ENCODE results near the gene U2AF2.

Gene U2AF2

DNA sequence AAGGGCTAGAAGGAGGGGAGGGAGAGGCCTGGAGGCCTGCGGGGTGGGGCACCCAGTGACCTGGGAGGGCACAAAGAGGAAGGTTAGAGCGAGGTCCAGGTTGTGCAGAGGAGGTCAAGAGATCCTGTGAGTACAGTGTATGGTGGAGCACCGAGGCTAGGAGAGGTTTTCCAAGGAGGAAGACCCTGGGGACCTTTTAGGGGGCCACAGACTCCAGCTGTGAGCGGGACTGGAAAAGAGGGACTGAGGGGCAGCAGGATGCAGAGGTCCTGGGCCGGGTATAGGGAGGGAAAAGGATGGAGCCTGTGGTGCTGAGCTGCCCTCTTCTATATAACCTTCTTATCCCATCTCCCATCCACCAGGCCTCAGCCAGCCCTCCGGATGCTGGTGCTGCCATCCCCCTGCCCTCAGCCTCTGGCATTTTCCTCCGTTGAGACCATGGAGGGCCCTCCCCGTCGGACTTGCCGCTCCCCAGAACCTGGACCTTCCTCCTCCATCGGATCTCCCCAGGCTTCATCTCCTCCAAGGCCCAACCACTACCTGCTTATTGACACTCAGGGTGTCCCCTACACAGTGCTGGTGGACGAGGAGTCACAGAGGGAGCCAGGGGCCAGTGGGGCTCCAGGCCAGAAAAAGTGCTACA lies 10.5 kb upstream of the U2AF2 start:
- no peak for DNase-seq

DNA sequence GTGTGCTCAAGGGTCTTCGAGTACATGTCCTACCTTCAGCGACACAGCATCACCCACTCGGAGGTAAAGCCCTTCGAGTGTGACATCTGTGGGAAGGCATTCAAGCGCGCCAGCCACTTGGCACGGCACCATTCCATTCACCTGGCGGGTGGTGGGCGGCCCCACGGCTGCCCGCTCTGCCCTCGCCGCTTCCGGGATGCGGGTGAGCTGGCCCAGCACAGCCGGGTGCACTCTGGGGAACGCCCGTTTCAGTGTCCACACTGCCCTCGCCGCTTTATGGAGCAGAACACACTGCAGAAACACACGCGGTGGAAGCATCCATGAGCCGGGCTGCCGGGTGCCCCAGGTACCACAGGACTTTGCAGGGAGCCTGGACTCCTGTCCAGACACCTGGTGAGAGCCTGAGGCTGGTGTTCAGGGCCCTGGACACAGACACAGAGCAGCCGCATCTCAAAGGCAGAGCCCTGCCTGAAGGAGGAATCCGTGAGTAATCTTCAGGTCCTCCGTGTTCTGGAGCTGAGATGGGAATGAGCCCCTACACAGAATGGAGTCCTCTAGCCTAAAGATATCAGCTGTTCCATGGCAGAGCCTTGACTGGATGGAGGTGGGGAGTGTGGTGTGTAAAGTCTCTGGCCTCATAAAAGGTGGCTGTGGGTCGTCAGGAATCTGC lies 9.9 kb upstream of the U2AF2 start:
- no peak for DNase-seq

DNA sequence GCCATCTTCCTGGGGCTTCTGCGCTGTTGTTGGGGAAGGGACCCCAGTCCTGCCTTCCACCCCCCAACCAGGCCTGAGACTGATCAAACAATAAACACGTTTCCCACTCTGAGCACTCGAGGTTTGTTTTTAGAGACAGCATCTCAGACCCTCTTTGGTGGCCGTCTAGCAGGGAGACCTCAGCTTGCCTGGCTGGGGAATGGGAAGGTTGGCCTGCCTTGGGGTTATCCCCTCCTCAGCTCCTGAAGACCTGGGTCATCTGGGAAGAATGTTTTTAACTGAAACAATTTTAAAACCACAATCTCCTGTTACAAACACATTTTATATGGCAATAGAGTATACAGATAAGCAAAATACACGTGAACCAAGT lies 9.3 kb upstream of the U2AF2 start:
- no peak for DNase-seq

DNA sequence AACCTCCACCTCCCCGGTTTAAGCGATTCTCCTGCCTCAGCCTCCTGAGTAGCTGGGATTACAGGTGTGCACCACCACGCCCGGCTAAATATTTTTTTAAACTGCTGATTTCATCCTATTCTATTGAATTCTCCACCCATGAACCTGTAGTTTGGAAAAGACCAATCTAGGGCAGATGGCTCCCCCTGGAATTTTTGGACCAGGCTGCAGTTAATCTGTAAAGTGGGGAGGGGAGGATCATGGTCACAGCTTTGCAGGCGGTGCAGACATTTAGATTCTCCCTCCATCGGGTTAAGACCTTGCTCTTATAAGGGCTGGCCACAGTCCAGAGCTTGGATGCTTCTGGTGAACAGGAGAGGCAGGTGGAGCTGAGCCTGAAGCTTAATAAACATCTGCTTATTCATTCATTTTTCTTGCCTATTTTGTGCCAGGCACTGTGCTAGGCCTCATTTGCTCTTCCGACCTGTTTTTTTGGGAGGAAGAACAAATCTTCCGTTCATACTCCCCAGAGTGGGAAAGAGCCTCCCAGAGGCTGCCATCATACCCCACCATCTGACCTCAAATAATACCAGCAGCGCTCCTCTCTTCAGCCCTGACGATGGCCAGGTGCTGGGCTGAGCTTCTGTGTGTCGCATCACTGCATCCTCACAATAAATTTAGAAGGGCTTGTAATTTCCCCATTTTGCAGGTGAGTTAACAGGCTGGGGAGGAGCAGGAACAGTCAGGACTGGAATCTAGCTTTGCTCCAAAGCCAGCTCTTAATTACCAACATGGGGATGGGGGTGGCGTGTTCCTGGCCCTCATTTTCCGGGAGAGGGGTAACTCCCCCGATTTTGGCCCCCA lies 7.7 kb upstream of the U2AF2 start:
- no peak for DNase-seq

DNA sequence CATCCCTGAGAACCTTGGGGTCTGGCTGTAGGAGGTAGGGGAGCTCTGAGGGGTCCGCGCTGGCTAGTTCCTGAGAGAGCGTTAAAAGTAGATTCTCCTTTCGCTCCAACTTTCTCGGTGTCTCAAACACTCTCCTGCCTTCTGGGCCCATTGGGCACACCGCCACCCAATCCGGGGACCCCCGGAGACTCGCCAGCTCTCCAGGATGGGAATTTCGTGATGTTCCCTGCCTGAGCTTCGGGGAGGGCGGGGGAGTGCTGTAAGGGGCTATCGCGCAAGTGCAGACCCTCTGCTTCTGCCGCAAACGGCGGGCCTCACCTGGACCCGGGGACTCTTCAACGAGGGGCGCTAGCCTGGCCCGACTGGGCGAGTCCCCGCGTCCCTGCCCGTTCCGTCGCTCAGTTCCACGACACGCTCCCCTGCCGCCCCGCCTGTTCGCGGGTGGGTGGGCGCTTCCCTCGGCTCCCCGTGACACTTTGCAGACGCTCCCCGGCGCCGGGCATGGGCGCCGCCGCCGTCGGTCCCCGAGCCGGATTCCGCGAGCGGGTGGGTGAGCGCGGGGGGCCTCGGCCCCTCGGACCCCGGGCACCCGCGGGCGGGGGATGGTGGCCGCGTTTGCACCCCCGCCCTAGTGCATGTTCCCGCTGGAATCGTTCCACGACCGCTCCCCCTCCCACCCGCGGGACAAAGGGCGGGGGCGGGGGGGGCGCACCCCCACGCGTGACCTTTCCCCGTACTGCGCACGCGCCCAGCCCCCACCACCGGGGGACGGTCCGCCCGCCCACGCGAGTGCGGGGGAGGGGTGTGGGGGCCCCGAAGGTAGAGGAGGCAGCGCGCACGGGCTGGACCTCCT lies 6.9 kb upstream of the U2AF2 start, which contains the start of gene CCDC106:
Gene CCDC106 (plus strand): TSS at position 481 of the 853 bp plus-strand sequence. CDS start 835 bp downstream, outside the sequence.
- peak; percentile 41 to 48 for DNase-seq

DNA sequence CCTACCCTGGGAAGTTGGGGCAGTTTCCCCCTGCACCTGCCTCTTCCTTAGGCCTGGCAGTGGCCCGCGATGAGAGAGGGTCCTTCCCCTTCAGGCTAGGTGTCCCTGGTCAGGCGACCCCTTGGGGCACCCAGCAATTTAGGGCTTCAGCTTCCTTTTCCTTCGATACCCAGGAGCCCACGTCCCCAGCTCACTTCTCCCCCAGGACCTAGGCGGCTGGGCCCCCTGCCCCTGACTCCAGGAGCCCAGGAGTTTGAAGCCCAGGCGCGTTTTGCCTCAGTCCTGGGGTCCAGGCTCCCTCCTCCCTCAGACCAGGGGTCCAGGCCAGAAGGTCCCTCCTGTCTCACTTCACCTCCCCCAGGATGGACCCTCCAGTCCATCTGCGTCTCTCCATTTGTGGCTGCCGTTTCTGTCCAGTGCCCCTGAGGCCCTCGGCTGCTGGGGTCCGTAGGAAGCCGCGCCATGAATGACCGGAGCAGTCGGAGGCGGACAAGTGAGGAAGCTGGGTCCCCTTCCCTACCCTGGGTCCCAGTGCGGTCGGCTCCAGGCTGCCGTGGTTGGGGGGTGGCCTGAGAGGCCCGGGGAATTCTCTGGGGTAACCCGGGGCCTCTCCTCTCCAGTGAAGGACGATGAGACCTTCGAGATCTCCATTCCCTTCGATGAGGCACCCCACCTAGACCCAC lies 6.1 kb upstream of the U2AF2 start:
- DNase-seq = no peak

DNA sequence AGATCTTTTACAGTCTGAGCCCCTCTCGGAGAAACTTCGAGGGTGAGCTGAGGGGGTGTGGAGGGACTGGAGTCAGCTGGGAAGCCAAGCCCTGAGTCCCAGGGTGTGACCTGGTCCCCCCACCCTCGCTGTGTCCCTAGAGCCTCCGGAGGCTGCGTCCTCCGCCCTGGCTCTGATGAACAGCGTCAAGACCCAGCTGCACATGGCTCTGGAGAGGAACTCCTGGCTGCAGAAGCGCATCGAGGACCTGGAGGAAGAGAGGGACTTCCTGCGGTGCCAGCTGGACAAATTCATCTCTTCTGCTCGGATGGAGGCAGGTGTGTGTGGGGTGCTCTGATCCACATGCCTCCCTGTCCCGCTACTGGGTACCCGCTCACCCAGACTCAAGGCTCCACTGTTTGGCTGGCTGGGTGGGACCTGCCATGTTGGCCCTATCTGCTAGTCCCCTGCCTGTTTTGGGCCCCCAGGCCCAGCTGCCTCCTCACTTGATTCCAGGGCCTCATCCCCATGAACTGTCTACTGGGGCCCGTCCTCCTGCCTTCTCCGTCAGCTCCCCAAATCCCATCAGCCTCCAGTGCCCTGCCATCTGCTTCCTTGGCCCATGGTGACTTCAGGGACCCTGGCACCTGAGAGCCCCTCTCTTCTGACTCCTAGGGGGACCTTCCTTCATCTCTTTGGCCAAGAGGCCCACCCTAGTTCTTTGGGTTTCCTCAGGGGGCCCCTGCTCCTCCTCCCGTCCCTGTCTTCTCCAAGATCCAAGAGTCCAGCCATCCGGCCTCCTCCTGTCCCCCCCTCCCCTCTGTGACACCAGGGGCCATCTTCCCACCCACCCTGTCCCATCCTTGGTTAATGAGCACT lies 5.3 kb upstream of the U2AF2 start:
- no peak for DNase-seq

DNA sequence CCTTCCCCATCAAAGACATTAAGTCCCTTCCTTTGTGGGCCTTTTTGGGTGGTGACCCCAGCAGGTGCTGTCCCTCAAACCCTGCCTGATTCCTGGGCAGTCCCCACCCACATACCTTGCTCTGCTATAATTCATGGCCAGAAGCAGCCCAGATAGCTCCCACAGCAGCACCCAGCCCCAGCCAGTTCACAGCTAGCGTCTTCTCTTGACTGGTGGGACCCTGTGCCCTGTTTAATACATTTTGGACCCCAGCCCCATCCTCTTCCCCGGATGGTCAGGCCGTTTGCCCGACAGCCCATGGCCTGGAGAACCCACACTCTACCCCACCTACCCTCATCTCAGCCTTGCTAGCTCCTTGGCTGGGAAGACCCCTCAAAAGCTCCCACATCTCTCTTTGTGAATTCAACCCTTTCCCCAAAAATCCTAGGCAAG lies 4.7 kb upstream of the U2AF2 start:
- no peak for DNase-seq

DNA sequence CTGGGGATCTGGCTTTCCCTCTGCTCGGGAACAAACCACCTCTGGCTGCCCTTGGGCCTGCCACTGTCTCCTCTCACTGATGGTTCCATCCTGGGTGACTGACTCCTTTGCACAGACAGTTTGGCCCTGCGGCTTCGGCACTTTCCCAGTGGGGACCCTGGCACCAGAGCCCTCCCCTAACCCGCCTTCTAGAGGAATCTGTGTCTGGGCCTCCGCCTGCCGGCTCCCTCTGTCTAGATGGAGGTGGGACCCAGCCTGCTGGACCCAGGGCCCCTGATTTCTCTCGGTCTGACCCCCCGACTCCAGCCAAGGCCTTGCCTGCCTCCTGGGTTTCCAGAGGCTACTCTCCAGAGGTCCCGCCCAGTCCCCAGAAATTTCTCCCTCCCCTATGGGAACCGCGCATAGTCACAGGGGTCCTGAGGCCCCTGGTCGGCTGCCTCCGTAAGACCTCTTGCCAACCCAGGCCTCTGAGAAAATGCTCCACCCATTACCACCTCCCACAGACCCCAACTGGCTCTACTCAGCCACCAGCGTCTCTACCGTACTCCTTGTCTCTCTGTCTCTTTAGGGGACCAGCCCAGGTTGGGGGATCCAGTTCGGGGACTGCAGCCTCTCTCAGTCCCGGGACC lies 4.1 kb upstream of the U2AF2 start:
- no peak for DNase-seq

DNA sequence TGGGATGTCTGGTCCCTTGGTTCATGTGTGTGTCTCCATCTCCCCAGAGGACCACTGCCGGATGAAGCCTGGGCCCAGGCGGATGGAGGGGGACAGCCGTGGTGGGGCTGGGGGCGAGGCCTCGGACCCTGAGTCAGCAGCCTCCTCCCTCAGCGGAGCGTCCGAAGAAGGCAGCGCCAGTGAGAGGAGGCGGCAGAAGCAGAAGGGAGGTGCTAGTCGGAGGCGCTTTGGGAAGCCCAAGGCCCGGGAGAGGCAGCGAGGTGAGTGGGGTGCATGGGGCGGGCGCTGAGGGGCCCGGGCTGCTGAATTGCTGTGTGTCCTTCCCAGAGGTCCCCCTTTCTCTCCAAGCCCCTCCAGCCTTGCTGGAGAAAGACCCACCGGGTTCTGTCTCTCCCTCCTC lies 3.6 kb upstream of the U2AF2 start:
- DNase-seq = no peak

DNA sequence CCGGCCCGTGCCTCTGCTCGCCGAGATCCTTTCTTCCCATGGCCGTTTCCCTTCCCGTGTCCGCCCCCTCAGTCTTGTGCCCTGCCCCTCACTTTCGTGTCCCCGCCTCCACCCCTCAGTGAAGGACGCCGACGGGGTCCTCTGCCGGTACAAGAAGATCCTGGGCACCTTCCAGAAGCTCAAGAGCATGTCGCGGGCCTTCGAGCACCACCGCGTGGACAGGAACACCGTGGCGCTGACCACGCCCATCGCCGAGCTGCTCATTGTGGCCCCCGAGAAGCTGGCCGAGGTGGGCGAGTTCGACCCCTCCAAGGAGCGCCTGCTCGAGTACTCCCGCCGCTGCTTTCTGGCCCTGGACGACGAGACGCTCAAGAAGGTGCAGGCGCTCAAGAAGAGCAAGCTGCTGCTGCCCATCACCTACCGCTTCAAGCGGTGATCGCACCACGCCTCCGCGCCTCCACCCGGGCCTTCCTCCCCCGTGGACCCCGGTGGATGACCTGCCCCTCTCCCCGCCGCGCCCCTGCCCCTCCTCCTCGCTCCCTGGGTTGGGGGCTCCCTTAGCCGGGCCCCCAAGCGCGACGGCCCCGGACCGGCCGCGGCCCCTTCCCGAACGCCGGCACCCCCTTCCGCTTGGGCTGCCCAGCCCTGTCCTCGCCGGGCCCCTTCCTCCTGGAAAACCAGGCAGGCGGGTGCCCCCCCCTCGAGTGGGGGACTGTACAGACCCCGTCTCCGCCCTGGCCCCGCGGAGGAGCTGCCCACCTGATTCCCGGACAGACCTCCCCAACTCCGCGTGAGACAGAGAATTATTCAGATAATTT lies 2.3 kb upstream of the U2AF2 start:
- DNase-seq = no peak

DNA sequence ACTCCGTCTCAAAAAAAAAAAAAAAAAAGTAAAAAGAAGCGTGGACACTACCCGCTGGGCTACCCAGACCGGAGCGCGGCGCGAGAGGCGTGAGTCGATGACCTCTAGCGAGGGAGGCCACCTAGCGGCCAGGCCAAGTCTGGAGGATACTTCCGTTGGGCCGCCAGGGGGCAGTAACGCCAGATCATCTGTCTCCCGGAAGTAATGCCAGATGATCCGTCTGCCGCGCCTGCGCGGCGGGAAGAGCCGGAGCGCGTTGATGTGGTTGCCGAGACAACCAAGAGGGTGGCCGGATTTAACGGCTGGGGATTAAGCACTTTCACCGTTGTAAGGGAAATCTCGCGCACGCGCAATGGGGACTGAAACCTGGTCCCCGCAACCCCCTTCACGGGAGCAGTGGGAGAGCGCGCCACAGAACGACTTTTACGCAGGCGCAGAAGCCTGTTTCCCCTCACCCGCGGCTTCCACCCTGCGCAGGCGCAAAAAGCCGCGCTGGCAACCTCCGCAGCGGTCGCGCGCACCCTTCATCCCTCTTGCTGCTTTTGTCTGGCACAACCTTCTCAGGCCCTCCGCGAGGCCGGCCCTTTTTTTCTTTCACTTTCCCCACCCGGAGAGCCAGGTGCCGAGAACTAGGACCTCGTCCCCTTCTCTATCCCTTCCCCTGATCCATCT lies 1.0 kb upstream of the U2AF2 start:
- peak; percentile 99 for DNase-seq

DNA sequence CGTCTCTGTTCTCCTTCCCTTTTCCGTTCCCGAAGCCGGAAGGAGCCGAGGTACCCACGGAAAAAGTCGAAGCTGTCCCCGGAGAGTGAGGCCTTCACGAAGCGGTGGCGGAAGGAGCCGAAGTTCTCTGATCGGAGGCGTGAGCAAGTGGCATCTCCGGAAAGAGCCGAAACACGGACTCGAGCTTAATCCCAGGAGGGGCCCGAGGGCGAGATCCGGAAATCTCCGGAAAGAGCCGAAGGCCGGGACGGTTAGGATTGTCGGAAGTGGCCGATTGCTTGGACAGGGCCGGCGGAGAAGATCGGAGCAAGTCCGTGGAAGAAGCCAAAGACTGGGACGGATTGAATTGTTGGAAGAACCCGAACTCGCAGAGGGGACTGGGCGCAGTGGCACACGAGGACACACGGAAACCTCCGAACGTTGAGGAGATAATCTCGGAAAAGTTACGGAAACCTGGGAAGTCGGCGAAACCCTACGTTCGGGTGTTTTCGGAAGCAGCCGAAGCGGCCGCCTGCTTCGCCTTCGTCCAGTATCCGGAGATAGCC lies 440 bp upstream of the U2AF2 start:
- DNase-seq = peak; percentile 99 to 100

DNA sequence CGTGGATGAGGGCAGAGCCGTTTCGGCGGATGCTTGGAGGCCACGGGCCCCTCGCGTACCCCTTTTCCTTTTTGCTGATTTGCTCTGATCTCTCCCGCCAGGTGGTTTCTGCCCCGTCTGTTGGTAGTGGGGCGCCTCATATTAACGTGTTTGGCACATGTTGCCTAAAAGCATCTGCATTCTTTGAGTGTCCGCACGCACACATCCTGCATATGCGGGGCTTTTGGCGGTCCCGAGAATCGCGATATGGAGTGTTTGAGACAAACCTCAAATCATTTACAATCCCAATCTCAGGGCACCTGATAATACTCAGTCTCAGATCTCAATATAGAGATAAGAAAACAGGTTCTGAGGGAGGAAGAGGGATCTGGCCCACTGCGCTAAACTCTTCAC lies 809 bp downstream of the U2AF2 start:
- DNase-seq = no peak

DNA sequence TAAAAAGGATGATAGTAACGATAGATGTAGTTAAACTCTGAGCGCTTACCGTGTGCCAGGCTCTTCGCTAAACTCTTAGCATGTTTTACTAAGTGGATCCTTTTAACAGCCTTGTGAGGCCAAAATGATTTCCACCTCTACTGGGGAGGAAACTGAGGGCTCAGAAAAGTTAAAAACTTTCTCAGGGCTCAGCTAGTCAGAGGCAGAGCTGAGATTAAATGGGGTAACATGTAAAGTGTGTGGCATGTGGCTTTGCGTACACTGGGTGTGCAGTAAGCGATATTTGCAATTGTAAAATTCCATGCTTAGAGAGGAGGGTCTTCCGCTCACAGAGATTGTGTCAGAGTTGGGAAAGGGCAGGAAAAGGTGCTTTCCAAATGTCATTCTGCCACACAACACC lies 1.7 kb downstream of the U2AF2 start:
- DNase-seq = no peak

DNA sequence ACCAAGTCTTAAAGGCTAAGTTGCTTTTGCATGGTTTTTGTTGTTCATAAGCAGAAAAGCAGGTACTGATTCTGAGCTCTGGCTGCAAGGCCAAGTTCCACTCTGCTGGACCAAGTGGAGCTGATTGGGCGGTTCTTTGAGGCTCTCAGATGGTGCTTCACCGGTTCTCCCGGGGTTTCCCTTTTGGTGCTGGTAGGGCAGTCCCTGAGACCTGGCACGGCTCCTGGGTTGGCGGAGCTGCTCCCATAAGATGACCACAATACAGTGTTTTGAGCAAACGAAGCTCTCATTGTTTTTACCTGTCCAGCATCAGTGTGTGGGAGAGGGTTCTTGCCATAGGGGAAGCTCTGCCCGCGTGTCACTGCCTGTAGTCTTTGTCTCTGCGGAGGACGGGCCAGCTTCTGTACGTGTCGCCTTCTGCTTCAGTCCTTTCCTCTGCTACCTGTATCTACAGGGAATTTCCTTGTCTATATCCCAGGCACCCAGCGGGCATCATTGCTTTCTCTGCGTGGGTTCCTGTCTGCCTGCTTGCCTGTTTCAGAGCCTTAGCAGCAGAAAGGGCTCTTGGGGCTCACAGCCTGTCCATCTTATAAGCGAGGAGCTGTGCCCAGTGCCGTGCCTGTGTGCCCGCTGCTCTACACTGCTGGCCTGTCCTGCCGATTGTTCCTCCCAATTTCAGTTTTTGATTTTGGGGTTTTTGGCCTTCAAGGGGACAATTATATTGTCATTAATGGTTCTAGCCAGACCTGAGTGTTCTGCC lies 2.3 kb downstream of the U2AF2 start:
- DNase-seq = no peak

DNA sequence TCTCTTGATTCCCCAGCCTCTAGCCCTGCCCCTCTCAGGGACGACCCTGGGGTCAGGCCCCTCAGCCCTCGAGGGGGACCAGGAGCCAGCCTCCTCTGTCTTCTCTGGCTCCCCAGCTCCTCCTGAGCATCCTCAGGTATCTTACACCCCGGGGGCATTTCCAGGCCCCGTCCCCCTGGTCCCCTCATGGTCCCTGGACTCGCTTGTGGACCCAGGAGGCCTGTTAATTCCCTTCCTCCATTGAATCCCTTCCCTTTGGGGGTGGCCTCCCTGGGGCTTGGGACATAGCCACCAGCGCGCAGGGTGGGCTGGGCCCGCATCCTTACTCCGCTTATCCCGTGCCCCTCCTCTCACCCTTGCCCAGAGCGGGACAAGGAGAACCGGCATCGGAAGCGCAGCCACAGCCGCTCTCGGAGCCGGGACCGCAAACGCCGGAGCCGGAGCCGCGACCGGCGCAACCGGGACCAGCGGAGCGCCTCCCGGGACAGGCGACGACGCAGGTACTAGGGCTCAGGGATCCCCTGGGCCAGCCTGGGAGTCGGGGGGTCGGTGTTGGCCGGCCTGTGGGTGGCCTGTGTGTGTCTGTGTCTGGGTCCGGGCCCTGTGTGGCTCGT lies 4.1 kb downstream of the U2AF2 start:
- DNase-seq = no peak

DNA sequence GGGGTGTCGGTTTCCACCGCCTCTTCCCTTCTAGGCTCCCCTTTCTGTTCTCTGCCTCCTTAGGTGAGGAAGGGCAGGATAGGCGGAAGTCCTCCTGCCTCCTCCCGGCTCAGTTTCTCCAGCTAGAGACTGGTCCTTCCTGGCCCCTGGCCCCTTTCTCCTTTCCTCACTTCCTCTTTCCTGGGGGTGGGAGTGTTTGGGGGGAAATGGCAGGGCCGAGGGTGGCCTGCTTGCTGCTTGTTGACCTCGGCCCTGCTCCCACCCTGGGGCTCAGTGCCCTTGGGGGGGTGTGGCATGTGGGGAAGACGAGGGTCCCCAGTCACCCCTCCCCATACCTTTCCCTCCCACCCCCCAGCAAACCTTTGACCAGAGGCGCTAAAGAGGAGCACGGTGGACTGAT lies 5.0 kb downstream of the U2AF2 start:
- DNase-seq = no peak
